ENCODE measurements around the gene CDC42BPB.

GRCh38 chr14:103026988-103027387 is 30.4 kb downstream of the CDC42BPB start:
- no peak for TF ChIP-seq CTCF (IDR thresholded peaks at IDR 0.05; ENCODE audit: insufficient read depth, low read depth, low read length)
- TF ChIP-seq EZH2 (IDR thresholded peaks at IDR 0.05; ENCODE audit: insufficient read depth, low read length) = no peak
